ENCODE measurements around the gene SPAG5. TPM values are rescaled to one million over a fixed set of nuclear protein-coding genes. Genes with fewer than 3 reads are reported as not detected.

Gene SPAG5
- total RNA-seq, 1 experiment from 2014 or later, result 113 TPM

- DNase-seq, result no peak
- no peaks in the 10 kb centered on the region for H3K9me3 Mint-ChIP-seq (ENCODE audit: unreplicated experiment)
- POLR2A ChIA-PET, result no interaction called here
- Histone ChIP-seq H3K4me1 (no peaks in the 10 kb centered on the region), H3K9me3 (no peaks in the 10 kb centered on the region), H3K36me3 (ENCODE audit: control insufficient read depth, insufficient read depth, low read length) (peaks cover 5% of the 10 kb centered on the region; the same call in 1 of the 2 replicates), H3K27me3 (replicated peaks; ENCODE audit: control insufficient read depth, insufficient read depth, low read length) (no peaks in the 10 kb centered on the region), H3K4me3 (ENCODE audit: low read depth, low read length) (no peak overlapping the region)
- CTCF ChIA-PET, result no interaction called here
- H3K36me3 Mint-ChIP-seq (ENCODE audit: insufficient read depth, unreplicated experiment), result peaks cover 67% of the 10 kb centered on the region
- no peak overlapping the region for H3K27ac Mint-ChIP-seq (ENCODE audit: unreplicated experiment)
- H3K4me1 Mint-ChIP-seq (ENCODE audit: low read depth, unreplicated experiment), result peaks cover 9% of the 10 kb centered on the region
- intact Hi-C loops (cut with micrococcal nuclease; ENCODE audit: unreplicated experiment), result no loop called here
- no TSS peak for BruUV-seq (replicated peaks)
- TF ChIP-seq CTCF (IDR thresholded peaks at IDR 0.05; ENCODE audit: insufficient read depth in 1 of 2, low read depth in 1 of 2, low read length in 1 of 2, severe bottlenecking in 1 of 2, unreplicated experiment in 1 of 2), result no peak
- H3K4me3 Mint-ChIP-seq (ENCODE audit: unreplicated experiment), result no peak overlapping the region
- no peaks in the 10 kb centered on the region for H3K27me3 Mint-ChIP-seq (ENCODE audit: insufficient read depth, unreplicated experiment)
Observed at GRCh38 chr17:28615260-28615940, 16.6 kb upstream of the SPAG5 start.

- no peak for TF ChIP-seq CTCF (IDR thresholded peaks at IDR 0.05; ENCODE audit: insufficient read depth in 1 of 2, low read depth in 1 of 2, low read length in 1 of 2, severe bottlenecking in 1 of 2, unreplicated experiment in 1 of 2)
- intact Hi-C loops (cut with micrococcal nuclease; ENCODE audit: unreplicated experiment), result loop anchor here (1.0 to 2.0 kb wide), 2 partner anchors 65 to 120 kb away; no protein-coding TSS in a partner anchor
- H3K4me3 Mint-ChIP-seq (ENCODE audit: unreplicated experiment), result no peak within 1 kb of the TSS
- no peak for DNase-seq
- CTCF ChIA-PET, result interaction anchor here (1.4 kb wide), 1 partner anchor 65 kb away, joined by 3 read pairs; no protein-coding TSS in a partner anchor
- H3K4me3 ChIP-seq (ENCODE audit: low read depth, low read length), result no peak within 1 kb of the TSS
- peaks cover 9% of the 10 kb centered on the region for H3K4me1 Mint-ChIP-seq (ENCODE audit: low read depth, unreplicated experiment)
- H3K4me1 ChIP-seq, result no peaks in the 10 kb centered on the region
- H3K9me3 ChIP-seq, result no peaks in the 10 kb centered on the region
- H3K36me3 ChIP-seq (ENCODE audit: control insufficient read depth, insufficient read depth, low read length), result peaks cover 3% of the 10 kb centered on the region; the same call in 1 of the 2 replicates
- POLR2A ChIA-PET, result no interaction called here
- H3K27ac Mint-ChIP-seq (ENCODE audit: unreplicated experiment), result peak within 1 kb of the TSS; percentile 19
- H3K36me3 Mint-ChIP-seq (ENCODE audit: insufficient read depth, unreplicated experiment), result peaks cover 60% of the 10 kb centered on the region
- H3K9me3 Mint-ChIP-seq (ENCODE audit: unreplicated experiment), result no peaks in the 10 kb centered on the region
- no TSS peak for BruUV-seq (replicated peaks)
- H3K27me3 Mint-ChIP-seq (ENCODE audit: insufficient read depth, unreplicated experiment), result no peaks in the 10 kb centered on the region
- no peaks in the 10 kb centered on the region for H3K27me3 ChIP-seq (replicated peaks; ENCODE audit: control insufficient read depth, insufficient read depth, low read length)
Observed at GRCh38 chr17:28613931-28614381, 15.1 kb upstream of the SPAG5 start, which contains the start of gene RSKR. Gene RSKR, minus strand, starts transcription at chr17:28614185. Its CDS starts 24 bp downstream, at chr17:28614161.

- ChIA-PET POLR2A (no interaction called here), CTCF (interaction anchor here (0.6 to 1.4 kb wide), 3 partner anchors 14 to 724 kb away, joined by 3 read pairs; no protein-coding TSS in a partner anchor)
- H3K4me3 ChIP-seq (ENCODE audit: low read depth, low read length), result no peak overlapping the region
- intact Hi-C loops (cut with micrococcal nuclease; ENCODE audit: unreplicated experiment), result loop anchor here (1.0 to 2.0 kb wide), 2 partner anchors 64 to 119 kb away; no protein-coding TSS in a partner anchor
- no peaks in the 10 kb centered on the region for H3K27me3 ChIP-seq (replicated peaks; ENCODE audit: control insufficient read depth, insufficient read depth, low read length)
- no peaks in the 10 kb centered on the region for H3K9me3 ChIP-seq
- BruUV-seq (replicated peaks), result no TSS peak
- peak; percentile 73 to 80 for TF ChIP-seq CTCF (IDR thresholded peaks at IDR 0.05; ENCODE audit: insufficient read depth in 1 of 2, low read depth in 1 of 2, low read length in 1 of 2, severe bottlenecking in 1 of 2, unreplicated experiment in 1 of 2)
- H3K36me3 ChIP-seq (ENCODE audit: control insufficient read depth, insufficient read depth, low read length), result peaks cover 2% of the 10 kb centered on the region; the same call in 1 of the 2 replicates
- Mint-ChIP-seq H3K4me1 (ENCODE audit: low read depth, unreplicated experiment) (peaks cover 9% of the 10 kb centered on the region), H3K27ac (ENCODE audit: unreplicated experiment) (peak overlapping the region; percentile 19), H3K4me3 (ENCODE audit: unreplicated experiment) (no peak overlapping the region), H3K9me3 (ENCODE audit: unreplicated experiment) (no peaks in the 10 kb centered on the region), H3K27me3 (ENCODE audit: insufficient read depth, unreplicated experiment) (no peaks in the 10 kb centered on the region), H3K36me3 (ENCODE audit: insufficient read depth, unreplicated experiment) (peaks cover 53% of the 10 kb centered on the region)
- H3K4me1 ChIP-seq, result no peaks in the 10 kb centered on the region
- peak; percentile 50 to 66 for DNase-seq
Observed at GRCh38 chr17:28612936-28613872, 14.4 kb upstream of the SPAG5 start.

Data from Caco-2 (cell line).